NCI-H187 treated with DMSO at 0.1 percent for 48 hours (cell line): ENCODE results near the gene CUL9.

ENCODE experiments used
- DNase-seq: peaks from one replicate; lab custom pipeline; 2025; lab: John Stamatoyannopoulos, UW

Gene CUL9

GRCh38 chr6:43173591-43174262, 8.3 kb upstream of the CUL9 start:
- DNase-seq = no peak

- peak; percentile 91 for DNase-seq
Observed at GRCh38 chr6:43174263-43175112, 7.5 kb upstream of the CUL9 start.

- DNase-seq = no peak
Observed at GRCh38 chr6:43175676-43176422, 6.1 kb upstream of the CUL9 start.

- DNase-seq = no peak
Observed at GRCh38 chr6:43176423-43176786, 5.6 kb upstream of the CUL9 start.

- DNase-seq = no peak
Observed at GRCh38 chr6:43178150-43178549, 3.8 kb upstream of the CUL9 start.

DNA sequence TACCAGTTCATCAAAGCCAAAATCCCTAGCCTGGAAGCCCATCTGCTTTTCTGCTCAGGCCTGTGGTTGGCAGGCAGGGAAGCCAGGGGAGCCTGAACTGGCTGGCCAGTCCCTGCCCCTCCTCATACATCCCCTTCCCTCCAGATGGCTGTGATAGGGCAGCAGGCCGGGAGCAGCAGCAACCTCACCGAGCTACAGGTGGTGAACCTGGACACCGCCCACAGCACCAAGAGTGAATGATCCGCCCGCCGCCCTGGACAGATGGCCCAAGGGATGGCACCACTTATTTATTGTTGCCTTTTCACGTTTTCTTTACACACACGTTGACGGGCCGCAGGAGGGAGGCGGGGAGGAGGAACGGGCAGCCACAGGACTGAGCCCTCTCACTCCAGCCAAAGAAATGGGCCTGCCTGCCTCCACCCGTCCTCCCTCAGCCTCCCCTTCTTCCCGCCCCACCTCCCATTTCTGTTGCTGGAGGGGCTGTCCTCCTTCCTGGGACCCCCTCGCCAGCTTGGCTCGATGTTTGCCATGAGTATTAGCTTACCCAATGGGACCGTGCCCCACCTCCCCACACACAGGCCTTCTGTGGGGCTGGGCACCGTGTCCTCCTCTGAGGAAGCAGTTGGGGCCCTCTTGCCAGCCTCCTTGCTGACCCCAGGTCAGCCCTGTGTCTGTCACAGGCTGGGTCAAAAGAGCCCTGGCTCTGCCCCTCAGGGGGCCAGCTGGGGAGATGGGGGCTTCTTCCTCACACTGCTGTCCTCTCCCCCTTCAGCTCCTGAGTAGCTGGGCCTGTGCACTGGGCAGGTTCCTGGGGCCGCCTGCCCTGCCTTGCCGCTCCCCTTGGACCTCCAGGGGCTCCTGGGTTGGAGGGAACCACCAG, 2.8 kb upstream of the CUL9 start:
- no peak for DNase-seq

DNA sequence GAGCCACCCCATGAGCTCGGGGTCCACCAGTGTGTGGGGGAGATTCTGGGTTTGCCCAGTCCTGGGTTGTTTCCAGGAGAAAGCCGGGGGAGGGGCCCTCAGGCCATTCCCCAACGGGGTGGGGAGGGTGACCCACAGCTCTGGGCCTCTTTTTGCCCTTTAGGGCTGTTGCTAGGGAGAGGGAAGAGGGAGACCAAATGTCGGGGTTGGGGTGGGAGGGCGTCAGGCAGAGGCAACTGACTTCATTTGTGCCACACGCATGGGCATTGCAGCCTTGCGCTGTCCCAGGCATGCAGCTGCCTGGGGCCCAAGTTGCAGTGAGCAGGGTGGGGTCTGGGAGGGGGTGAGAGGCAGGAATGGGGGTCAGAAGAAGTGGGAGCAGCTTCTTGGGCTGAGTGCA, 1.9 kb upstream of the CUL9 start:
- DNase-seq = no peak

GRCh38 chr6:43180985-43181384, 1.0 kb upstream of the CUL9 start:
- no peak for DNase-seq

DNA sequence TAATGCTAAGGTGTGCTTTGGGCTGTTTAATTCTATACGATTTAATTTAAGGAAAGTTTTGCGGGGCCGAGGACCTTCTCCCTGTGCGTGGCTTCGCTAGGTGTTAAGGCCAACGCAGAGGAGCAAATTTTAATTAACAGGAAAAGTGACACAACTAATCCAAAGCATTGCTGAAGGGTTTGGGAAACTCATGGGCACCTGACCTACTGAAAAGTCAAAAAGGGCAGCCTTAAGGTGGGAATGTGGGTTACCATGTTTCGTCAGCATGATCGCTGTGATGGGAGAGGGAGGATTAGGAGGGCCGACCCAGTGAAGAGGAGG, 415 bp upstream of the CUL9 start:
- DNase-seq = no peak

DNA sequence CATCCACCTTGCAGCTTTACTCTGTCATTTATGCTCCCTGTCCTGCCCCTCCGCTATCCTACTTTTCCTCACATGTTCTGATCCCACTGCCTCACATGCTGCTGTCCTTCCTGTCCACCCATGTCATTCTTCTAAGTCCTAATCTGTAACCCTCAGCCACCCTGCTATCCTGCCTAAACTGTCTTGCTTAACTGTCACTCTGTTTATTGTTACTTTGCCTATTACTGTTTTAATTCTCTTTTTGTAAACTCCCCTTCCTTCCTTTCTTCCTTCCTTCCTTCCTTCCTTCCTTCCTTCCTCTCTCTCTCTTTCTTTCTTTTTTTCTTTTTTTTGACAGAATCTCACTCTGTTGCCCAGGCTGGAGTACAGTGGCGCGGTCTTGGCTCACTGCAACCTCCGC, 1.4 kb downstream of the CUL9 start:
- DNase-seq = no peak

GRCh38 chr6:43184268-43184985, 2.4 kb downstream of the CUL9 start:
- DNase-seq = no peak

GRCh38 chr6:43185391-43185985, 3.5 kb downstream of the CUL9 start:
- no peak for DNase-seq

DNA sequence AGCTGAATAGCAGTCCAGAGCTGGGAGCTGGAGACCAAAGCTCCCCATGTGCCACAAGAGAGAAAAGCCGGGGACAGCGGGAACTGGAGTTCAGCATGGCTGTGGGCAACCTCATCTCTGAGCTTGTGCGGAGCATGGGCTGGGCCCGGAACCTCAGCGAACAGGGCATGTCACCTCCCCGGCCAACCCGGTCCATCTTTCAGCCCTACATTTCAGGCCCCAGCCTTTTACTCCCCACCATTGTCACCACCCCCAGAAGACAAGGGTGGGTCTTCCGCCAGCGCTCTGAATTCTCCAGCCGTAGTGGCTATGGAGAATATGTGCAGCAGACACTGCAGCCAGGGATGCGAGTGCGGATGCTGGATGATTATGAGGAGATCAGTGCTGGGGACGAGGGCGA, 4.0 kb downstream of the CUL9 start:
- DNase-seq = no peak

- DNase-seq = no peak
Observed at GRCh38 chr6:43186706-43187105, 4.7 kb downstream of the CUL9 start.

DNA sequence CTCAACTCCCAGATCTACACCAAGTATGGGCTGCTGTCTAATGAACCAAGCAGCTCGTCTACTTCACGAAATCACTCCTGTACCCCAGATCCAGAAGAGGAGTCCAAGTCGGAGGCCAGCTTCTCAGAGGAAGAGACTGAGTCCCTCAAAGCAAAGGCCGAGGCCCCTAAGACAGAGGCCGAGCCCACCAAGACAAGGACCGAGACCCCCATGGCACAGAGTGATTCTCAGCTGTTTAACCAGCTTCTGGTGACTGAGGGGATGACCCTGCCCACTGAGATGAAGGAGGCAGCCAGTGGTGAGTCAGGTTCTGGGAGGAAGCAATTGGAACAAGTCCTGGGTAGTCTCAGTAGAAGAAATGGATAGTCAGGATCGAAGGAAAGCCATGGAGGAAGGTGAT, 5.8 kb downstream of the CUL9 start:
- DNase-seq = no peak

DNA sequence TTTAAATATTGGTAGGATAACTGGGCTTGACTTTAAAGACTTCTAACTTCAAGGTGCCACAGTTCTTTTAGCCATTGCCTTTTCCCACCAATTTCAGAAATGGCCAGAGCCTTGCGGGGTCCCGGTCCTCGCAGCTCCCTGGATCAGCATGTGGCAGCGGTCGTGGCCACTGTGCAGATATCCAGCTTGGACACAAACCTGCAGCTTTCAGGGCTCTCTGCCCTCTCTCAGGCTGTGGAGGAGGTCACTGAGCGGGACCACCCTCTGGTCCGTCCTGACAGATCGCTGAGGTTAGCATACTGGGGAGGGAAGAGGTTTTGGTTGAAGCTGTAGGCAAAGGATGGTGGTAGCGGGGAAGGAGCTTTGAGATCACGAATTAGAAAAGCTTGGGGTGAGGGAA, 6.4 kb downstream of the CUL9 start:
- no peak for DNase-seq

GRCh38 chr6:43189776-43190304, 7.8 kb downstream of the CUL9 start:
- DNase-seq = no peak

DNA sequence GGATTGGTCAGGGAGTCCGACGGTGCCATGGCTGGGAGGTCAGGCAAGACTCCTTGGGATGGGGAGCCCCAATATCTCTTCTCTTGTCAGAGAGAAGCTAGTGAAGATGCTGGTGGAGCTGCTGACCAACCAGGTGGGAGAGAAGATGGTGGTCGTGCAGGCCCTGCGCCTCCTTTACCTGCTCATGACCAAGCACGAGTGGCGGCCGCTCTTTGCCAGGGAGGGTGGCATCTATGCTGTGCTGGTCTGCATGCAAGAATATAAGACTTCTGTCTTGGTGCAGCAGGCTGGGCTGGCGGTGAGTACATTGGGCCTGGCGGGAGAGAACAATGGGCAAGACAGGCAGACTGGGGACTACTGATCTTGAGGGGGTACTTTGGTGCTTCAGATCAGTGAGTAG, 10.9 kb downstream of the CUL9 start:
- no peak for DNase-seq

- no peak for DNase-seq
Observed at GRCh38 chr6:43193929-43194328, 11.9 kb downstream of the CUL9 start.

- DNase-seq = no peak
Observed at GRCh38 chr6:43196337-43196736, 14.3 kb downstream of the CUL9 start.

- DNase-seq = no peak
Observed at GRCh38 chr6:43199912-43200311, 17.9 kb downstream of the CUL9 start.
